NCI-H2029 treated with DMSO at 0.1 percent for 48 hours (cell line): ENCODE data around the gene NPIPB6.
"Not testable (repeated sequence)": the region's sequence is repeated elsewhere in the genome, so short reads cannot be mapped to it uniquely, and the experiment has no call there.

ENCODE experiments used
- DNase-seq: peaks from one replicate; lab custom pipeline; 2025; lab: John Stamatoyannopoulos, UW

NPIPB6 gene

GRCh38 chr16:28363408-28363807, at the start of gene NPIPB6:
Gene NPIPB6, minus strand, starts transcription at chr16:28363508. Its CDS starts 686 bp downstream, at chr16:28362822.
- not testable (repeated sequence) for DNase-seq

GRCh38 chr16:28403220-28404072, 40.1 kb upstream of the NPIPB6 start, which contains the start of gene EIF3CL:
Gene EIF3CL, minus strand, starts transcription at chr16:28403841. Its CDS starts 223 bp downstream, at chr16:28403618.
- DNase-seq = not testable (repeated sequence)

GRCh38 chr16:28392054-28392453, 28.7 kb upstream of the NPIPB6 start:
- DNase-seq = not testable (repeated sequence)

- DNase-seq = not testable (repeated sequence)
Measured at GRCh38 chr16:28382177-28382867, 19.0 kb upstream of the NPIPB6 start.

- DNase-seq = not testable (repeated sequence)
Measured at GRCh38 chr16:28377822-28378221, 14.5 kb upstream of the NPIPB6 start.

- not testable (repeated sequence) for DNase-seq
Measured at GRCh38 chr16:28377108-28377625, 13.9 kb upstream of the NPIPB6 start.

- not testable (repeated sequence) for DNase-seq
Measured at GRCh38 chr16:28375115-28375514, 11.8 kb upstream of the NPIPB6 start.

- DNase-seq = not testable (repeated sequence)
Measured at GRCh38 chr16:28374281-28374680, 11.0 kb upstream of the NPIPB6 start.

- not testable (repeated sequence) for DNase-seq
Measured at GRCh38 chr16:28367926-28368325, 4.6 kb upstream of the NPIPB6 start.

GRCh38 chr16:28364268-28365173, 1.2 kb upstream of the NPIPB6 start:
- not testable (repeated sequence) for DNase-seq

- not testable (repeated sequence) for DNase-seq
Measured at GRCh38 chr16:28362600-28362999, 708 bp downstream of the NPIPB6 start.

- DNase-seq = not testable (repeated sequence)
Measured at GRCh38 chr16:28338230-28338629, 25.1 kb downstream of the NPIPB6 start.

GRCh38 chr16:28336940-28337710, 26.2 kb downstream of the NPIPB6 start:
- DNase-seq = not testable (repeated sequence)

GRCh38 chr16:28335678-28336077, 27.6 kb downstream of the NPIPB6 start:
- not testable (repeated sequence) for DNase-seq

GRCh38 chr16:28332632-28333031, 30.7 kb downstream of the NPIPB6 start:
- DNase-seq = not testable (repeated sequence)

- DNase-seq = not testable (repeated sequence)
Measured at GRCh38 chr16:28330981-28331380, 32.3 kb downstream of the NPIPB6 start.

- DNase-seq = not testable (repeated sequence)
Measured at GRCh38 chr16:28330232-28330631, 33.1 kb downstream of the NPIPB6 start.

GRCh38 chr16:28326881-28327610, 36.3 kb downstream of the NPIPB6 start:
- DNase-seq = no peak

GRCh38 chr16:28324887-28325279, 38.4 kb downstream of the NPIPB6 start:
- DNase-seq = no peak
